ENCODE measurements around the gene SLC45A3. TPM values are rescaled to one million over a fixed set of nuclear protein-coding genes. Genes with fewer than 3 reads are reported as not detected.

The SLC45A3 gene
- total RNA-seq, 2 experiments from 2014 or later, result 0.11 TPM; not detected in 1

DNA sequence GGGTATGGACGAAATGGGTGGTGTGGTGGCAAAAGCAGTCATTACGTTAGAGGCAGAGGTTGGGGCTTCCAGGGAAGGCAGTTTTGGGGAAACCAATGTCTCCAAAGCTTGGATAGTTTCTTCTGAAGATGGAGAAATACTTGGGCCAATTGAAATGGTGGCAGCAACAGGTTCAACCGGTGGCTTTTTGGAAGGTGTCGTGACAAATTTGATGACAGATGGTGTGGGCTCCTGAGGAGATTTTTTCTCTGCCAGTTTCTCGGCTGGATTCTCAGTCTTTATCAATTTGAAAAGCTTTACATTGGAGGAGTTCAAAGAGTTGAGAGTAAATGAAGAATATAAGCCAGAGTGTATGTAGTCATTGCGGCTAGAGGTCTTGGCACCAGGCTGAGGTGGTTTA lies 60.0 kb downstream of the SLC45A3 start:
- ATAC-seq (ENCODE audit: poor library complexity), result no peak

DNA sequence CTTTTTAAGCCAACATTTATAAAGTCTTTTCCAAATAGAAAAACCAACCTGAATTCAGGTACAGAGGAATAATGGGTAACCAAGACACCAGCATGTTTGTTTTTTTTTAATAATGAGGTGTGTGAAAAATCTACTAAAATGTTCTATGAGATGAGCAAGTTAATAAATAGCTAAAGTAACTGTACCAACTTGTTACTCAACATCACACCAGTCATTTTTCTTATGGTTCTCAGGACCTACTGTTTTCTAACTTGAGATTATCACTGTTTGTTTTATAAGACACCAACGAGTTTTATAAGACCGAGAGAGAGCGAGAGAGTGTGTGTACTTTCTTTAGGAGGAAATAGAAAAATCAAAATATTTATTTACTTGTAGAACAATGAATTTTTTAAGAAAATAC lies 60.9 kb downstream of the SLC45A3 start:
- Histone ChIP-seq H3K27me3 (ENCODE audit: control insufficient read depth in 1 of 2, insufficient read depth in 2 of 2, low read length in 2 of 2) (no peaks in the 10 kb centered on the region), H3K36me3 (ENCODE audit: insufficient read depth, low read length) (peaks cover 74% of the 10 kb centered on the region), H3K27ac (ENCODE audit: low read depth in 1 of 2, low read length in 2 of 2) (no peak overlapping the region), H3K4me3 (ENCODE audit: low read length) (no peak overlapping the region), H3K9me3 (ENCODE audit: control insufficient read depth in 1 of 2, insufficient read depth in 1 of 2, low read length in 2 of 2) (no peaks in the 10 kb centered on the region), H3K4me1 (ENCODE audit: insufficient read depth, low read length) (no peaks in the 10 kb centered on the region)
- intact Hi-C loops (cut with DNase I, micrococcal nuclease), result no loop called here
- ChIA-PET CTCF (interaction anchor here (2.5 kb wide), 1 partner anchor 28 kb away, joined by 9 read pairs; no protein-coding TSS in a partner anchor), POLR2A (no interaction called here)
- TF ChIP-seq, protein P1, sequence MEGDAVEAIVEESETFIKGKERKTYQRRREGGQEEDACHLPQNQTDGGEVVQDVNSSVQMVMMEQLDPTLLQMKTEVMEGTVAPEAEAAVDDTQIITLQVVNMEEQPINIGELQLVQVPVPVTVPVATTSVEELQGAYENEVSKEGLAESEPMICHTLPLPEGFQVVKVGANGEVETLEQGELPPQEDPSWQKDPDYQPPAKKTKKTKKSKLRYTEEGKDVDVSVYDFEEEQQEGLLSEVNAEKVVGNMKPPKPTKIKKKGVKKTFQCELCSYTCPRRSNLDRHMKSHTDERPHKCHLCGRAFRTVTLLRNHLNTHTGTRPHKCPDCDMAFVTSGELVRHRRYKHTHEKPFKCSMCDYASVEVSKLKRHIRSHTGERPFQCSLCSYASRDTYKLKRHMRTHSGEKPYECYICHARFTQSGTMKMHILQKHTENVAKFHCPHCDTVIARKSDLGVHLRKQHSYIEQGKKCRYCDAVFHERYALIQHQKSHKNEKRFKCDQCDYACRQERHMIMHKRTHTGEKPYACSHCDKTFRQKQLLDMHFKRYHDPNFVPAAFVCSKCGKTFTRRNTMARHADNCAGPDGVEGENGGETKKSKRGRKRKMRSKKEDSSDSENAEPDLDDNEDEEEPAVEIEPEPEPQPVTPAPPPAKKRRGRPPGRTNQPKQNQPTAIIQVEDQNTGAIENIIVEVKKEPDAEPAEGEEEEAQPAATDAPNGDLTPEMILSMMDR (IDR thresholded peaks at IDR 0.05), result no peak
- no peaks in the 10 kb centered on the region for H3K27me3 Mint-ChIP-seq
- ATAC-seq (ENCODE audit: poor library complexity) (no peak), DNase-seq (no peak)
- H3K27ac Mint-ChIP-seq, result no peak overlapping the region
- peaks cover 41% of the 10 kb centered on the region for H3K4me1 Mint-ChIP-seq (ENCODE audit: low read depth)
- no peak overlapping the region for H3K4me3 Mint-ChIP-seq
- peaks cover 87% of the 10 kb centered on the region for H3K36me3 Mint-ChIP-seq (ENCODE audit: low read depth)
- no peaks in the 10 kb centered on the region for H3K9me3 Mint-ChIP-seq

More for the DNA sequence above, 60.0 kb downstream of the SLC45A3 start:
- Mint-ChIP-seq H3K27me3 (no peaks in the 10 kb centered on the region), H3K4me1 (ENCODE audit: low read depth) (peaks cover 44% of the 10 kb centered on the region), H3K27ac (peak overlapping the region; percentile 71), H3K4me3 (no peak overlapping the region), H3K36me3 (ENCODE audit: low read depth) (peaks cover 87% of the 10 kb centered on the region), H3K9me3 (no peaks in the 10 kb centered on the region)
- peaks cover 70% of the 10 kb centered on the region for H3K36me3 ChIP-seq (ENCODE audit: insufficient read depth, low read length)
- TF ChIP-seq, protein P1 (IDR thresholded peaks at IDR 0.05), result no peak
- no peak overlapping the region for H3K27ac ChIP-seq (ENCODE audit: low read depth in 1 of 2, low read length in 2 of 2)
- ChIA-PET CTCF (no interaction called here), POLR2A (no interaction called here)
- H3K9me3 ChIP-seq (ENCODE audit: control insufficient read depth in 1 of 2, insufficient read depth in 1 of 2, low read length in 2 of 2), result no peaks in the 10 kb centered on the region
- peaks cover 1% of the 10 kb centered on the region for H3K4me1 ChIP-seq (ENCODE audit: insufficient read depth, low read length)
- intact Hi-C loops (cut with DNase I, micrococcal nuclease), result no loop called here
- DNase-seq, result no peak
- no peak overlapping the region for H3K4me3 ChIP-seq (ENCODE audit: low read length)
- H3K27me3 ChIP-seq (ENCODE audit: control insufficient read depth in 1 of 2, insufficient read depth in 2 of 2, low read length in 2 of 2), result no peaks in the 10 kb centered on the region

DNA sequence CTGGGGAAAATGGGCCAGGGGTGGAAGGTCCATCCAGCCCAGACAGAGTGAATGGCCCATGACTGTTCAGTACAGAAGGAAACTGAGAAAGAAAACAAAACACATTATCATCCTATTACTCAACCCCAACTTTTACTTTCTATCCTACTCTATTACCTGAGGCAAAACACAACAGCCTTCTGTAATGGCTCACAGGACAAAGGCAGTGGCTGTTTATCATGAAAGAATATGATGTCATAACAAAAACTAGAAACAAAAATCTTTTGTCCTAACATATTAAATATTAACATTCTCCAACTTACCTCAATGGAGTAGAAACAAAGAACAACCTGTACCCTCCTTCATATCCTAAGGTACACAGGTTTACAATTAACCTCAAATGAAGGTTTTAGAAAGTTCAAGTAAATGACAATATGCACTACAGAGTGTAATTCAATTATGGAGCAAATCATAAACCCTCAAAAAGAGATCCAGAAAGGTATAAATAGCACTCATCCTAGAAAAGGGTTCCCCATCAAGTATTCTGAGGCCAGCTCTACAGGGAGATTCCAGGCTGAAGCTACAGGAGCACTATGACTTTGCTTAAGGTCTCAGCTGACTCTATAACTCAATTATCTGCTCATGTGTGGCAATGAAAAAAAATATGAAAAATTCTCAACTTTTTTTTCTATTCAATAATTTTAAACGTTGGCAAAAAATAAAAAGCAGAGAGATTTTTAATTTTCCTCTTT lies 63.6 kb downstream of the SLC45A3 start:
- no peaks in the 10 kb centered on the region for H3K27me3 ChIP-seq (ENCODE audit: control insufficient read depth in 1 of 2, insufficient read depth in 2 of 2, low read length in 2 of 2)
- H3K27ac Mint-ChIP-seq, result peak overlapping the region; percentile 47
- peaks cover 89% of the 10 kb centered on the region for H3K36me3 Mint-ChIP-seq (ENCODE audit: low read depth)
- TF ChIP-seq, protein P1 (IDR thresholded peaks at IDR 0.05), result no peak
- H3K9me3 Mint-ChIP-seq, result no peaks in the 10 kb centered on the region
- H3K4me1 Mint-ChIP-seq (ENCODE audit: low read depth), result peaks cover 48% of the 10 kb centered on the region
- POLR2A ChIA-PET, result interaction anchor here (1.4 kb wide), 1 partner anchor 24 kb away, joined by 3 read pairs; no protein-coding TSS in a partner anchor
- H3K4me1 ChIP-seq (ENCODE audit: insufficient read depth, low read length), result no peaks in the 10 kb centered on the region
- no peaks in the 10 kb centered on the region for H3K9me3 ChIP-seq (ENCODE audit: control insufficient read depth in 1 of 2, insufficient read depth in 1 of 2, low read length in 2 of 2)
- no peak for DNase-seq
- H3K36me3 ChIP-seq (ENCODE audit: insufficient read depth, low read length), result peaks cover 78% of the 10 kb centered on the region
- no peak overlapping the region for H3K4me3 Mint-ChIP-seq
- no peak for ATAC-seq (ENCODE audit: poor library complexity)
- H3K27ac ChIP-seq (ENCODE audit: low read depth in 1 of 2, low read length in 2 of 2), result no peak overlapping the region
- CTCF ChIA-PET, result interaction anchor here (1.0 to 2.2 kb wide), 2 partner anchors 15 to 25 kb away, joined by 3 to 8 read pairs; partner anchors contain the start of gene ELK4
- intact Hi-C loops (cut with DNase I, micrococcal nuclease), result no loop called here
- H3K27me3 Mint-ChIP-seq, result no peaks in the 10 kb centered on the region
- H3K4me3 ChIP-seq (ENCODE audit: low read length), result no peak overlapping the region

All from CD4-positive, alpha-beta T cell (primary cell).